B cell (primary cell): ENCODE results near the gene GLIPR1L1. TPM values are rescaled to one million over a fixed set of nuclear protein-coding genes. Genes with fewer than 3 reads are reported as not detected.

Experiments used
- ATAC-seq: fragments of 200-7000 bp; cut with Tn5 transposase; one replicate; pipeline ENCODE4 v1.10.0; 2021; ENCODE audit warnings: low read depth, mild to moderate bottlenecking, moderate number of reproducible peaks, moderate library complexity
- CTCF ChIA-PET: fragments of 350-600 bp; sonication (Branson Sonifier 250); formaldehyde crosslinking; loops from one replicate; lab custom pipeline; 2021; ENCODE audit warnings: antibody characterized with exemption, inconsistent platforms; lab: Charles Lee
- POLR2A ChIA-PET: fragments of 350-600 bp; sonication (Branson Sonifier 250); formaldehyde crosslinking; loops from one replicate; lab custom pipeline; 2021; ENCODE audit warnings: antibody characterized with exemption; lab: Charles Lee
- DNase-seq: peaks from one replicate; pipeline ENCODE4 v3.0.0; 2013
- H2AFZ ChIP-seq: 2 replicates; pipeline ENCODE4 v1.6.1; 2012; ENCODE audit warnings: mild to moderate bottlenecking, low read depth, low read length; ENCODE audit not compliant: insufficient read depth, poor library complexity, severe bottlenecking
- H3K27ac ChIP-seq, 2 donors: 1 replicate in 1 of 2; 2 replicates in 1 of 2; pipeline ENCODE4 v1.5.1; 2012 to 2013; ENCODE audit warnings: low read length in 2 of 2, mild to moderate bottlenecking in 2 of 2, moderate library complexity in 1 of 2
- H3K27me3 ChIP-seq, 4 experiments: fragments of 200-600 bp in 1 of 4; sonication (generic) in 1 of 4; replicated peaks in 1 of 4; 1 replicate in 2 of 4; 2 replicates in 2 of 4; pipeline versions ENCODE4 v1.6.1 to v1.7.0; 2013 to 2016; ENCODE audit warnings: low read length in 3 of 4, mild to moderate bottlenecking in 2 of 4, mixed read lengths in 1 of 4, moderate library complexity in 1 of 4; ENCODE audit not compliant: insufficient read depth in 4 of 4, control insufficient read depth in 3 of 4; ENCODE audit errors: control extremely low read depth in 1 of 4
- H3K36me3 ChIP-seq, 2 experiments: replicated peaks in 1 of 2; 1 replicate in 1 of 2; 2 replicates in 1 of 2; pipeline versions ENCODE4 v1.6.1 to v1.7.1; 2013; ENCODE audit warnings: low read length in 1 of 2; ENCODE audit not compliant: insufficient read depth in 2 of 2, control insufficient read depth in 1 of 2; ENCODE audit errors: control extremely low read depth in 1 of 2, extremely low read depth in 1 of 2
- H3K4me1 ChIP-seq, 2 donors: fragments of 200-600 bp in 1 of 2; sonication (generic) in 1 of 2; 1 replicate in 1 of 2; 2 replicates in 1 of 2; pipeline versions ENCODE4 v1.5.1 to v1.6.1; 2013 to 2017; ENCODE audit warnings: low read length in 2 of 2; ENCODE audit not compliant: control insufficient read depth in 2 of 2, insufficient read depth in 2 of 2
- H3K4me2 ChIP-seq: replicated peaks from 2 replicates; pipeline ENCODE3; 2012; ENCODE audit warnings: mild to moderate bottlenecking, low read depth, low read length; ENCODE audit not compliant: poor library complexity, severe bottlenecking
- H3K4me3 ChIP-seq, 5 experiments: fragments of 200-600 bp in 1 of 5; sonication (generic) in 1 of 5; 1 replicate in 3 of 5; 2 replicates in 2 of 5; pipeline versions ENCODE4 v1.5.1 to v1.7.0; 2011 to 2016; ENCODE audit warnings: low read length in 4 of 5, mild to moderate bottlenecking in 4 of 5, low read depth in 2 of 5, control low read depth in 1 of 5, moderate library complexity in 1 of 5; ENCODE audit not compliant: insufficient read depth in 1 of 5; ENCODE audit errors: control extremely low read depth in 1 of 5, extremely low read depth in 1 of 5
- H3K79me2 ChIP-seq: fragments of 200-600 bp; sonication (generic); one replicate; pipeline ENCODE4 v1.6.0; 2016; ENCODE audit warnings: low read length; ENCODE audit not compliant: control insufficient read depth, insufficient read depth
- H3K9ac ChIP-seq: fragments of 200-600 bp; sonication (generic); 2 replicates; pipeline ENCODE4 v1.6.1; 2017; ENCODE audit warnings: mild to moderate bottlenecking, low read length, moderate library complexity
- H3K9me3 ChIP-seq, 3 donors: one replicate each; pipeline versions ENCODE4 v1.6.1 to v1.7.1; 2013; ENCODE audit warnings: low read length in 2 of 3; ENCODE audit not compliant: control insufficient read depth in 2 of 3, insufficient read depth in 1 of 3; ENCODE audit errors: control extremely low read depth in 1 of 3
- H4K20me1 ChIP-seq: 2 replicates; pipeline ENCODE4 v1.6.0; 2012; ENCODE audit warnings: mild to moderate bottlenecking, low read length; ENCODE audit not compliant: insufficient read depth, control insufficient read depth, poor library complexity, severe bottlenecking
- H3K27ac Mint-ChIP-seq: one replicate; pipeline ENCODE4 v1.8.0; 2021; ENCODE audit warnings: mixed read lengths
- H3K27me3 Mint-ChIP-seq: one replicate; pipeline ENCODE4 v1.8.0; 2021; ENCODE audit warnings: mixed read lengths
- H3K4me1 Mint-ChIP-seq: one replicate; pipeline ENCODE4 v1.8.0; 2021; ENCODE audit warnings: mixed read lengths
- H3K4me3 Mint-ChIP-seq: one replicate; pipeline ENCODE4 v1.8.0; 2021; ENCODE audit warnings: mixed read lengths
- H3K9me3 Mint-ChIP-seq: one replicate; pipeline ENCODE4 v1.8.0; 2022; ENCODE audit warnings: mixed read lengths; ENCODE audit not compliant: insufficient read depth
- EZH2 ChIP-seq: IDR thresholded peaks from 2 replicates; pipeline ENCODE4 v1.6.1; 2012; ENCODE audit warnings: borderline replicate concordance, low read depth, mild to moderate bottlenecking, moderate library complexity, low read length; ENCODE audit not compliant: insufficient read depth, poor library complexity, severe bottlenecking
- WGBS: methylation state at CpG from one replicate; pipeline ENCODE4 v1.1.5; 2013; ENCODE audit warnings: missing lambda C conversion rate; ENCODE audit not compliant: insufficient coverage; 5-methylcytosine and 5-hydroxymethylcytosine counted together
- intact Hi-C: fragments of 100-400 bp; cut with micrococcal nuclease; formaldehyde crosslinking; loops from one replicate; pipeline ENCODE4 v1.10.0; 2022
- polyA plus RNA-seq: library from polyadenylated mRNA; depleted of rRNA; stranded (reverse); fragments of >200 nt; gene quantifications from 2 replicates; pipeline ENCODE4 v1.2.3, GENCODE V29; 2012
- total RNA-seq, 2 donors: library from RNA; stranded (reverse); fragments of 120-200 nt in 1 of 2; gene quantifications; 1 replicate in 1 of 2; 2 replicates in 1 of 2; pipeline versions ENCODE4 v1.2.3 to v1.2.4, GENCODE V29; 2013 to 2022
- TF ChIP-seq, protein P1 (sequence below): fragments of 200-600 bp; IDR thresholded peaks from one replicate; pipeline ENCODE4 v1.8.0; 2022; ENCODE audit warnings: antibody characterized with exemption, mild to moderate bottlenecking

Gene GLIPR1L1
- total and polyA plus RNA-seq, 2 donors (not counting 1 experiment from before 2014, with no cell fraction given) = not detected

DNA sequence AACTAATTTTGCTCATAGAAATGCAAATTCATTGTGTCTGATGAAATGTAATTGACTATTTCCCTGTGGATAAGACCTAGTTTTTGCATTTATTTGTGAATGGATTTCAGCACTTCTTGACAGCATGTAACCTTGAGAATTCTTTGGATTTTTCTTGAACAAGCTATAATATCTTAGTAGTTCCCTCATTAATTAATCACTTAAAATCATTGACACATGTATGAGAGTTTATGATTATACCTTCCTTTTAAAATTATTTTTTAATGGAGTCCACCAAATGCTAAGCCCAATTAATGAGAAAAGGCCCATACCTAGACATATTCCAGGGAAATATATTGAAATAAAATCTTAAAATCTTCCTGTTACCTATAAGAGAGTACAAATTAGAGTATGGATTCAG is 73.2 kb downstream of the GLIPR1L1 start:
- POLR2A ChIA-PET = no interaction called here
- H3K4me1 Mint-ChIP-seq = peaks cover 5% of the 10 kb centered on the region

DNA sequence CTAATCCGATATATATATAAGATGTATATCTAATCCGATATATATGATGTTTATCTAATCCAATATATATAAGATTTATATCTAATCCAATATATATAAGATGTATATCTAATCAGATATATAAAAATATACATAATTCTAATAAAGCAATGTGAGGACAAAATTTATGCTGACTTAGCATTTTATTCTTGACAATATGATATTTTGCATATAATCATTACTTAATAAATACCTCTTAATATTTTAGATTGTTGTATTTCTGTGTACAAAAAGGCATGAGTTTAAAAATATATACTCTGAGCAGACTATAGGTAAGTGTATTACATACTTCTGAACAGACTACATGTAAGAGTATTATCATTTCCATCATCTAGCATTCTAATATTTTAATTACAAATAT is 75.4 kb downstream of the GLIPR1L1 start:
- no peak overlapping the region for H3K4me3 ChIP-seq
- H3K27ac Mint-ChIP-seq = no peak overlapping the region
- TF ChIP-seq EZH2 = no peak
- TF ChIP-seq, protein P1, sequence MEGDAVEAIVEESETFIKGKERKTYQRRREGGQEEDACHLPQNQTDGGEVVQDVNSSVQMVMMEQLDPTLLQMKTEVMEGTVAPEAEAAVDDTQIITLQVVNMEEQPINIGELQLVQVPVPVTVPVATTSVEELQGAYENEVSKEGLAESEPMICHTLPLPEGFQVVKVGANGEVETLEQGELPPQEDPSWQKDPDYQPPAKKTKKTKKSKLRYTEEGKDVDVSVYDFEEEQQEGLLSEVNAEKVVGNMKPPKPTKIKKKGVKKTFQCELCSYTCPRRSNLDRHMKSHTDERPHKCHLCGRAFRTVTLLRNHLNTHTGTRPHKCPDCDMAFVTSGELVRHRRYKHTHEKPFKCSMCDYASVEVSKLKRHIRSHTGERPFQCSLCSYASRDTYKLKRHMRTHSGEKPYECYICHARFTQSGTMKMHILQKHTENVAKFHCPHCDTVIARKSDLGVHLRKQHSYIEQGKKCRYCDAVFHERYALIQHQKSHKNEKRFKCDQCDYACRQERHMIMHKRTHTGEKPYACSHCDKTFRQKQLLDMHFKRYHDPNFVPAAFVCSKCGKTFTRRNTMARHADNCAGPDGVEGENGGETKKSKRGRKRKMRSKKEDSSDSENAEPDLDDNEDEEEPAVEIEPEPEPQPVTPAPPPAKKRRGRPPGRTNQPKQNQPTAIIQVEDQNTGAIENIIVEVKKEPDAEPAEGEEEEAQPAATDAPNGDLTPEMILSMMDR = no peak
- H3K27me3 ChIP-seq = no peaks in the 10 kb centered on the region
- ChIA-PET POLR2A (no interaction called here), CTCF (no interaction called here)
- WGBS = no CpG with 5 or more reads among the region's 2 CpGs
- peaks cover 5% of the 10 kb centered on the region for H3K4me1 Mint-ChIP-seq
- H3K36me3 ChIP-seq = no peaks in the 10 kb centered on the region
- intact Hi-C loops = no loop called here
- H3K4me3 Mint-ChIP-seq = no peak overlapping the region
- no peak overlapping the region for H3K27ac ChIP-seq
- ATAC-seq = no peak
- H3K27me3 Mint-ChIP-seq = no peaks in the 10 kb centered on the region
- no peak for DNase-seq
- no peaks in the 10 kb centered on the region for H3K9me3 ChIP-seq
- H3K79me2 ChIP-seq = no peaks in the 10 kb centered on the region
- H4K20me1 ChIP-seq = no peaks in the 10 kb centered on the region
- H3K9ac ChIP-seq = no peak overlapping the region
- H2AFZ ChIP-seq = no peak overlapping the region
- H3K4me2 ChIP-seq = no peak overlapping the region
- no peaks in the 10 kb centered on the region for H3K4me1 ChIP-seq
- H3K9me3 Mint-ChIP-seq = no peaks in the 10 kb centered on the region

More for the DNA sequence above, 73.2 kb downstream of the GLIPR1L1 start:
- Histone ChIP-seq H3K4me1 (no peaks in the 10 kb centered on the region), H3K27ac (no peak overlapping the region), H3K9ac (no peak overlapping the region), H3K36me3 (no peaks in the 10 kb centered on the region), H3K4me3 (no peak overlapping the region), H3K9me3 (no peaks in the 10 kb centered on the region), H3K4me2 (no peak overlapping the region), H4K20me1 (no peaks in the 10 kb centered on the region), H3K27me3 (no peaks in the 10 kb centered on the region), H3K79me2 (no peaks in the 10 kb centered on the region), H2AFZ (no peak overlapping the region)
- no peak for ATAC-seq
- TF ChIP-seq EZH2 = no peak
- TF ChIP-seq, protein P1 = no peak
- intact Hi-C loops = no loop called here
- CTCF ChIA-PET = interaction anchor here (0.6 kb wide), 1 partner anchor 25 kb away, joined by 4 read pairs; no protein-coding TSS in a partner anchor
- Mint-ChIP-seq H3K4me3 (no peak overlapping the region), H3K27ac (no peak overlapping the region), H3K9me3 (no peaks in the 10 kb centered on the region), H3K27me3 (no peaks in the 10 kb centered on the region)
- no peak for DNase-seq
